LHCN-M2 (cell line): ENCODE data around the gene KRTAP10-3. TPM values are rescaled to one million over a fixed set of nuclear protein-coding genes. Genes with fewer than 3 reads are reported as not detected.
"Not testable (repeated sequence)": the region's sequence is repeated elsewhere in the genome, so short reads cannot be mapped to it uniquely, and the experiment has no call there.

Source experiments
- DNase-seq: peaks from one replicate; pipeline ENCODE4 v3.0.0-alpha.2; 2012; ENCODE audit warnings: low read depth
- total RNA-seq: library from RNA; depleted of rRNA; stranded (reverse); fragments of >200 nt; gene quantifications from 2 replicates; pipeline ENCODE4 v1.2.3, GENCODE V29; 2014

KRTAP10-3 gene
- total RNA-seq, 1 experiment from 2014 or later = not detected

DNA sequence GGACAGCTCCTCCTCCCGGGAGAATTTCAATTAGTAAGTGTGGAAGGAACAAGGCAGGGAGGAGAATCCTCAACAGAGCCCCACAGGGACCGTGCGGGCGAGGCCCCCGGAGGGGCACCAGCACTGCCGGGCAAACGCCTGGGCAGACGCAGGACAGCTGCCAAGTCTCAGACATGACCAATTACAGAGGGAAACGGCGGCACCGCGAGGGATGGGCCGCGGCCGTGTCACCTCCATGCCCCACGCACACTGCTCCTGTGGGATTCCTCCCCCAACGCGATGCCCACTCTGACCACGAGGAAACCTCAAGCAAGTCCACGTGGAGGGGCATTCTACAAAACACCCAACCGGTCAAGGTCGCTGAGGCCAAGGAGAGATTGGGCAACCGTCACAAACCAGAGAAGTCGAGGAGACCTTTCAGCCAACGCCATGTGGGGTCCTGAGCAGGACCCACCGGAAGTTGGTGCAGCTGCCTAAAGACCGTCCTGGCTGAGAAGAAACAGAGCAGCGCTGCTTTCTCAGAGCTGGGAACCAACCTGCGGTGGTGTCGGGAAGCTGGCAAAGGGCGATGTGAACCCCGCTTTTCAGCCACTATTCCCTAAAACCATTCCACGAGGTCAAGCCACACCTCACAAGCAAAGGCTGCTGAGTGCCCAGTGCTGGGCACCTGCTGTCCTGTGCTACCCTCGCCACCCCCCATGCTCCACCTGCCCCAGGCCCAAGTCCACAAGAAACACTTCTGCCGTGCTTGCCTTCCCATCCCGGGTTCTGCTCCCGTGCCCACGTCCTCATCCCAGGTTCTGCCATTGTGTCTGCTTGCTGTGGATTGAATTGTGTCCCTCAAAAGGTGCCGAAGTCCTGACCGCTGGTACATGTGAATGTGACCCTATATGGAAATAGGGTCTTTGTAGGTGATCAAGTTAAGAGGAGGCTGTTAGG, 13.5 kb upstream of the KRTAP10-3 start:
- DNase-seq = no peak

DNA sequence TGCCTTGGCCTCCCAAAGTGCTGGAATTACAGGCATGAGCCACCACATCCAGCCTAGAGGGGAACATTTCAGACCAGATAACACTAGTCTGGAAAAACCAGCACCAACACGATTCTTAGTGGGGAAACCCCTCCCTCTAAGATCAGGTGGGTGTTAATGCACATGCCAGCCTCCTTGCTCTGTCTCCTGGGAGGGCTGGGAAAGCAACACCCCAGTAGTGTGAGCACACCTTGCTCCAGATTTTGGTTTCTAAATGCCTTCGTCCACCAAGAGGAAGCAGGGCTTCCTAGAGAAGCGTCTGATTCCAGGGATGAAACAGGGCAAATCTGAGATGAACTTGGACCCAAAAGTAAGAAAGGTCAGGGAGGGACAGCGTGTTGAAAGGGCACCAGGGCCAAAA, 12.7 kb upstream of the KRTAP10-3 start:
- DNase-seq = no peak

- no peak for DNase-seq
These were observed 11.4 kb upstream of the KRTAP10-3 start for GRCh38 chr21:44569861-44570517.

- DNase-seq = no peak
These were observed 10.3 kb upstream of the KRTAP10-3 start for GRCh38 chr21:44568667-44569556.

GRCh38 chr21:44568261-44568660, 9.7 kb upstream of the KRTAP10-3 start:
- DNase-seq = no peak

DNA sequence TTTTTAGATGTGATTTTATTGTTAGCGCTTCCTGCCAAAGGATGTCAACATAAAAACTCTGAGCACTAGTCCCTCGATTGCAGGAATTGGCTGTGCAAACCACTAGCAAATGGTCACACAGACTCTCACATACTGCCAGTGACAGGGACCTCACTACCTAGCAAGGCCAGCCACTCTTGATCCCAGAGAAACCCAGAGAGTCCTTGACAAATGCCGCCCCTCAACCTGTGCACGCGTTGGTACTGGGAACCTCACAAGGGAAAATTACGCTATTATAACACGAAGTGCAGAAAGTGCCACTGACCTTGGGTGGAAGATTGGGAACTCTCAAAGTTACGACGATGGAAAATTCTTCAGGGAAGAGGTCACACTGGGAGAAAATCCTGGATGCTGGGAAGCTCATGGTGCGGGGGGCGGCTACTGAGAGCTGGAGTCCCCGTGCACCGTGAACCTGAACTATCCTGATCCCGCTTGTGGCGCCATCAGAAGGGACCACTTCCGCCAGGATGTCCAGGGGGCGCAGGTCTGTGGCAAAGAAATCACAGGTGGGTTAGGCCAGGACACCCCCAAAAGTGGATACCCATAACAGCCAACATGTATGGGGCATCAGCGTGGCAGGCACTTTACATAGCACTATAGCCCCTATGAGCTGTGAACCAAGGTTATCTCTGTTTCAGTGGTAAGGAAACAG, 9.0 kb upstream of the KRTAP10-3 start:
- DNase-seq = no peak

- no peak for DNase-seq
These were observed 7.8 kb upstream of the KRTAP10-3 start for GRCh38 chr21:44566403-44566802.

DNA sequence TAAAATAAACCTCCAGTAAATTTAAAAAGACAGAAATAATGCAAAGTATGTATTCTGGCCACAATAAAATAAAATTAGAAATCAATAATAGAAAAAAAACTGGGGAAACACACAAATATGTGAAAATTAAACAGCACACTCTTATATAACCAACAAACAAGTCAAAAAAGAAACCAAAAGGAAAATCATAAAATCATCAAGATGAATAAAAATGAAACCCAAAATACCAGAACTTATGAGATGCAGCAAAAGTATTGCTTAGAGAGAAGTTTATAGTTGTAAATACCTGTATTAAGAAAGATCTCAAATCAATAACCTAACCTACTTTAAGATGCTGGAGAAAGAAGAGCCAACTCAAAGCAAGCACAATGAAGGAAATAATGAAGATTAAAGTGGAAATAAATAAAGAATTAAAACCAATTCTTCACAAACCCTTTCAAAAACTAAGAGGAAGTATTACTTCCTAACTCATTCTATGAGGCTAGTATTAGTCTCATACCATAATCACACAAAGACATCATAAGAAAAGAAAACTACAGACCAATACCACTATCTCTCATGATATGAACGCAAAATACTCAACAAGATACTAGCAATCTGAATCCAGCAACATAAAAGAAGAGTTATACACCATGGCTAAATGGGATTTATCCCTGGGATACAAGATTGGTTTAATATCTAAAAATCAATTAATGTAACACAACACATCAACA, 6.4 kb upstream of the KRTAP10-3 start:
- no peak for DNase-seq

DNA sequence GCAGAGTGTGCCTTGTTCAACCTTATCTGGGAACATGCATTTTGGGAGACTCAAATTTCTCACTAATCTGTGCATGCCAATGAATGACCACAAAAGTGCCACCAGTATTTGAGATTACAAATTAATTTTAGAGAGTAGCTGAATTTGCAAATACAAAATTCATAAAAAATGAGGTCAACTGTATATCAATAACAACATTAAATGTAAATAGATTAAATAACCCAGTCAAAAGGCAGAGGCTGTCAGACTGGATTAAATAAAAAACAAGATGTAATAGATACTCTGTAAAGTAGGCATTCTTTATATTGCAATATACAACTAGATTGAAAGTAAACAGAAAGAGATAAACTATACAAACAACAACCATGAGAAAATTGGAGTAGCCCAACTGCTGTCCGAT, 5.5 kb upstream of the KRTAP10-3 start:
- DNase-seq = no peak

- DNase-seq = not testable (repeated sequence)
These were observed 293 bp downstream of the KRTAP10-3 start for GRCh38 chr21:44558329-44558675.

GRCh38 chr21:44557491-44558328, 885 bp downstream of the KRTAP10-3 start:
- DNase-seq = no peak

- DNase-seq = no peak
These were observed 1.7 kb downstream of the KRTAP10-3 start for GRCh38 chr21:44556879-44557278.

DNA sequence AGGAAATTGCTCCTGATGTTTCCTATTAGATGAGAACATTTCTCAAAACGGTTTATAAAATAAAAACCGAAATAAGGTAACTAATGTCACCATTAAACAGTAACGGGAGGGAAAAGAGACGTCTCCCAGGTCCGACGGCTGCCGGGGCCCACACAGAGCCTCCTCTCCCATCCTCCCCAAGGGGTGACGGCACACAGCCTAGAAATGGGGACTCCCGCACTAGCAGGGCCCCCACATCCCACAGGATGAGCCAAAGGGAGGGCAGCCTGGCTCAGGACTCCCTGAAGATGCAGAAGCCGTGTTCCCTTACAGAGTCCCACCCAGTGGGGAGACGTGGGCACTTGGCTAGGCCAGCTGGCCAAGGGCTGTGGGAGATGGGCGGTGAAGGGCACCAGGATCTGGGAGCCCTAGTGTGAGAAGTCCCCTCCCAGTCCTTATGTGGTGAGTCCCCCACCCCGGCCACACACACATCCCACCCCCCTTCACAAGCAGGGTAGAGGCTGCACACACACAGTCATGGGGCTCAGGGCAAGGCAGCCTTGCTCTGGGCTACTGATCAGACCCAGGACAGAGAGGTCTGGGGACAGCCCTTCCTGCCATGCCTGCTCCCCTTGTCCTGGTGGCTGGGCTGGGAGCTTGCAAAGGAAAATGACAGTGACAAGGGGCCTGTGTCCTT, 3.3 kb downstream of the KRTAP10-3 start:
- DNase-seq = no peak

DNA sequence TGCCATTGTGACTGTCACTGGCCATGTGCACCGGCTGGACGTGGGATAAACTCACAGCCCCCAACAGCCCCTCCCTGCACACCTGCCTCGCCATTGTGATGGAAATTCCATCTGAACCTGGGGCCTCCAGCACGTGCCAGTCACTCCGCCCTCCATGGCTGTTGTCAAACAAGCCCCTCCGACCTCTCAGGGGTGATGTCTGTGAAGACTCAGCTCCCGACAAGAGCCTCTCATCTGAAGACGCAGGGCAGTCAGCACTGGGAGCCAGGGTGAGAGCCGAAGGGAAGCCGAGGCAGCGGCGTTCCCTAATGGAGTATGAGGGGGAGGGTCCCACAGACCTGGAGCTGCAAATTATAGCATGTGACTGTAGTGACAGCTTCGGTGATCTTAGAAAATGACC, 5.9 kb downstream of the KRTAP10-3 start:
- no peak for DNase-seq

DNA sequence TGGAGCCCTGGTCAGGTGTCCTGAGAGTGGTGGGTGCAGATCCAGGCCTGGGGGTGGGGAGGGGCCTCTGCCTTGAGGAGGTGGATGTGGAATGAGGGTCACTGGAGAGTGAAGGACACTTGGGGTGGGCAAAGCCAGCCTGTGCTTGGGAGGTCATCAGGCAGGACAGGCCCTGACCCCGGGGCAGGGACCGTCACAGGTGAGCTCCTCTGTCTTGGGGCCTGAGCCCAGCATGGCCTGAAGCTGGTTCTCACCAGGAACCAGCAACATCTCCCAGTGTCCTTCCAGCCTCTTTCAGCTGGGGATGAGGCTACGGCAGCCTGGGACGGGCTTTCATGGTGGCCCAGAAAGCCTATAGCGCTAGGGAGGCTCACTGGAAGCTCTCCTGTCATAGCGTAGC, 6.5 kb downstream of the KRTAP10-3 start:
- no peak for DNase-seq

DNA sequence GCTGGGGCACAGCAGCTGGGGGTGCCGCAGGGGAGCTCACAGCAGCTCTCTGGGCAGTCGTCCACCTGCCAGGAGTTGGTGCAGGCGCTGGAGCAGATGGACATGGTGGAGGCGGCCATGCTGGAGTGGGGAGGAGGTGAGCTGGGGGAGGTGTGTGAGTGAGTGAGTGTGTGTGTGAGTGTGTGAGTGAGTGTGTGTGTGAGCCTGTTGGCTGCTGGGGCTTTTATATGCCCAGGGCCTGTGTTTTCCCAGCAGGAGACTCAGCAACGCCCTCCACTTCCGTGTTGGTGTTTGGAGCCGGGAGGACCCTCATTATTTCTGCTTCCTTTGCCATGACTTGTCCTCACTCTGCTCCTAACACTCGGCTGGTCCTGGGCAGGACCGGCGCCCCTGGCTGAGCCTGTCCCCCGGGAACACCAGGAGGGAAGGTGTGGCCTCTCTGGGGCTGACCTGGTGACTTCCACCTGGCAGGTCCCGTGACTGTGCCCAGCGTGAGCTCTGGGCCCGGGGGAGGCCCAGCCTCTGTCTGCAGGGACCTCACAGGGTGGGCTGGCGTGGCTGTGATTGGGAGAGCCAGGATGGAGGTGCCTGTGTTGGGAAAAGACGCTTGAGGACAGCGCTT, 7.1 kb downstream of the KRTAP10-3 start, which contains the start of gene KRTAP10-2:
TSS of gene KRTAP10-2 (minus strand) at position 166 of the 622 bp plus-strand sequence. CDS start at position 119, 47 bp downstream.
- no peak for DNase-seq

- DNase-seq = peak; percentile 8
These were observed 7.8 kb downstream of the KRTAP10-3 start for GRCh38 chr21:44550807-44551206.

DNA sequence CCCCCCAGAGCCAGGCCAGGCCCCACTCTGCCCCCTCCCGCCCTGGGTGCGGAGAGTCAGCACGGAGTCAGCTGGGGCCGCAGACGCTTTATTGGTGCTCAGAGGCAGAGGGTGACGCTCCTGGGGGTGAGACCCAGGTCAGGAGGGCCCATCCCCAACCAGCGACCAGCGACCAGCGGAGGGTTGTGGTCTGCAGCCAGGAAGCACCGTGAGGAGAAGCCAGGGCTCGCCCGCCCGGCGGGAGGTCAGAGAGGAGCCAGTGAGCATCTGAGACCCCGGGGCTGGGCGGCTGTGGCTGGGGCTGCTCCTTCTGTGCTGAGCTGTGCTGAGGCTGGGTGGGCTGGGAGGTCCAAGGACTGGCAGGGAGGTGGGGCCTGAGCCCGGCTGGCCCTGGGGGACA, 8.3 kb downstream of the KRTAP10-3 start:
- not testable (repeated sequence) for DNase-seq
